Stimulated activated memory B cell treated with anti-CD40 and anti-IgM and Interleukin-4, amounts not matched to agents 10 μg/mL and 1 μg/mL and 100 μg/mL, for 72 hours (primary cell): ENCODE measurements around the gene CHTF18.
"Not testable (repeated sequence)": the region's sequence is repeated elsewhere in the genome, so short reads cannot be mapped to it uniquely, and the experiment has no call there.

Experiments used
- ATAC-seq: fragments of 150-1000 bp; cut with Tn5 transposase; 2 replicates; pipeline ENCODE4 v1.10.0; 2021
- H3K27ac Mint-ChIP-seq: one replicate; pipeline ENCODE4 v1.8.0; 2022; ENCODE audit warnings: mild to moderate bottlenecking, mixed read lengths
- H3K27me3 Mint-ChIP-seq: one replicate; pipeline ENCODE4 v1.8.0; 2022; ENCODE audit warnings: mixed read lengths
- H3K36me3 Mint-ChIP-seq: one replicate; pipeline ENCODE4 v1.8.0; 2022; ENCODE audit warnings: mixed read lengths
- H3K4me1 Mint-ChIP-seq: one replicate; pipeline ENCODE4 v1.8.0; 2022; ENCODE audit warnings: mixed read lengths
- H3K4me3 Mint-ChIP-seq: one replicate; pipeline ENCODE4 v1.8.0; 2022; ENCODE audit warnings: mild to moderate bottlenecking, moderate library complexity, mixed read lengths
- H3K9me3 Mint-ChIP-seq: one replicate; pipeline ENCODE4 v1.8.0; 2022; ENCODE audit warnings: mixed read lengths

CHTF18 gene

DNA sequence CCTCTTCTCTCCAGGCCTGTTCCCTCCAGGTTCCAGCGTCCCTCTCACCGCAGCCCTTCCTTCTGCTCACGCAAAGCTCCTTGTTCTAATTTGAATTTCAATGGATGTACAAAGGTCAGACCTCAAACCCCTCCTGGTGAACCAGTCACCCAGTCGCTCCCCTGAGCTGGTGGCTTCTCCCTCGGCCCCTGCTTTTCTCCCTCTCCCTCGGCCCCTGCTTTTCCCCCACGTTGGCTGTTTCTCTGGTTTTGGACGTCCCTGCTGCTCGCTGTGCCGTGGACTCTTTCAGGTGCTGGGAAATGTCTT, 36.5 kb upstream of the CHTF18 start:
- H3K27ac Mint-ChIP-seq, result no peak overlapping the region
- no peak overlapping the region for H3K4me3 Mint-ChIP-seq
- H3K4me1 Mint-ChIP-seq, result peaks cover 5% of the 10 kb centered on the region
- H3K9me3 Mint-ChIP-seq, result no peaks in the 10 kb centered on the region
- H3K27me3 Mint-ChIP-seq, result no peaks in the 10 kb centered on the region
- no peak for ATAC-seq
- no peaks in the 10 kb centered on the region for H3K36me3 Mint-ChIP-seq

DNA sequence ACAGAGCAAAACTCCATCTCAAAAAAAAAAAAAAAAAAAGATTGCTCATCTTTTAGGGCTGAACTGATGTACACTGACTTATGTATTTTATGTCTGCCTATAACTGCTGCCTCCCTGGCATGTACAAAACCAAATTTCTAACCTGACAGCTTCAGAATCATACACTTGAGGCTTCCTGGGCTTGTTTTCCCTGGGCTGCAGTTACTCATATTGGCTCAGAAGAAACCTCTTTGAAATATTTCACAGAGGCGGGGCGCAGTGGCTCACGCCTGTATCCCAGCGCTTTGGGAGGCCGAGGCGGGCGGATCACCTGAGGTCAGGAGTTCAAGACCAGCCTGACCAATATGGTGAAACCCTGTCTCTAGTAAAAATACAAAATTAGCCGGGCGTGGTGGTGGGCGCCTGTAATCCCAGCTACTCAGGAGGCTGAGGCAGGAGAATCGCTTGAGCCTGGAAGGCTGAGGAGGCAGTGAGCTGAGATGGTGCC, 34.3 kb upstream of the CHTF18 start:
- H3K9me3 Mint-ChIP-seq, ATAC-seq, H3K4me3 Mint-ChIP-seq, H3K4me1 Mint-ChIP-seq, H3K27ac Mint-ChIP-seq, H3K36me3 Mint-ChIP-seq: not testable (repeated sequence)
- peaks cover 11% of the 10 kb centered on the region for H3K27me3 Mint-ChIP-seq

DNA sequence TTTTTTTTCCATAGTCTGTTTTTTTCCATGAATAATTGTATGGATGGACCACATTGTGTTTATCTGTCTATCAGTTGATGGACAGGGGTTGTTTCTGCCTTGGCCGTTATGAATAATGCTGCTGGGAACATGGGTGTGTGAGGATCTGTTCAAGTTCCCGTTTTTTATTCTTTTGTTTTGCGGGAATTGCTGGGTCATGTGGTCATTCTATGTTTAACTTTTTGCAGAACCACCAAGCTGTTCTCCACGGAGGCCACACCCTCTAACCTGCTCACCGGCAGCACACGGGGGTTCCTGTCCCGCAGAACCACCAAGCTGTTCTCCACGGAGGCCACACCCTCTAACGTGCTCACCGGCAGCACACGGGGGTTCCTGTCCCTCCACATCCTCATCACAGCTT, 33.8 kb upstream of the CHTF18 start:
- Mint-ChIP-seq H3K4me3 (no peak overlapping the region), H3K4me1 (peaks cover 5% of the 10 kb centered on the region), H3K27me3 (peaks cover 11% of the 10 kb centered on the region), H3K9me3 (peaks cover 2% of the 10 kb centered on the region), H3K36me3 (no peaks in the 10 kb centered on the region), H3K27ac (no peak overlapping the region)
- ATAC-seq, result no peak

DNA sequence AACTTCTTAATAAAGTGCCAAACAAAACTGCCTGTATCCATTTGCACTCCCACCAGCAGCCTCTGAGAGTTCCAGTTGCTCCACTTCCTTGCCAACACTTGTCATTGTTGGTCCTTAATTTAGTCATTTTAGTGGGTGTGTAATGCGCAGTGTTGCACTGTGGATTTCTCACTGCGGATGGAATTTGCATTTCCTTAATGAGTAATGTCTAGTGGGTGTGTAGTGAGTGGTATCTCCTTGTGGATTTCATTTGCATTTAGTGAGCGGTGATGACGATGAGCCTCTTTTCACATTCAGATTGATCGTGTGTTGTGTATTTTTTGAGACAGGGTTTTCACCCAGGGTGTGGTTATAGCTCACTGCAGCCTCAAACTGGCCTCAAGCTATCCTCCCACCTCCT, 32.0 kb upstream of the CHTF18 start:
- no peak for ATAC-seq
- Mint-ChIP-seq H3K27me3 (peaks cover 20% of the 10 kb centered on the region), H3K9me3 (peaks cover 2% of the 10 kb centered on the region), H3K4me3 (no peak overlapping the region), H3K4me1 (peaks cover 5% of the 10 kb centered on the region), H3K36me3 (no peaks in the 10 kb centered on the region), H3K27ac (no peak overlapping the region)

DNA sequence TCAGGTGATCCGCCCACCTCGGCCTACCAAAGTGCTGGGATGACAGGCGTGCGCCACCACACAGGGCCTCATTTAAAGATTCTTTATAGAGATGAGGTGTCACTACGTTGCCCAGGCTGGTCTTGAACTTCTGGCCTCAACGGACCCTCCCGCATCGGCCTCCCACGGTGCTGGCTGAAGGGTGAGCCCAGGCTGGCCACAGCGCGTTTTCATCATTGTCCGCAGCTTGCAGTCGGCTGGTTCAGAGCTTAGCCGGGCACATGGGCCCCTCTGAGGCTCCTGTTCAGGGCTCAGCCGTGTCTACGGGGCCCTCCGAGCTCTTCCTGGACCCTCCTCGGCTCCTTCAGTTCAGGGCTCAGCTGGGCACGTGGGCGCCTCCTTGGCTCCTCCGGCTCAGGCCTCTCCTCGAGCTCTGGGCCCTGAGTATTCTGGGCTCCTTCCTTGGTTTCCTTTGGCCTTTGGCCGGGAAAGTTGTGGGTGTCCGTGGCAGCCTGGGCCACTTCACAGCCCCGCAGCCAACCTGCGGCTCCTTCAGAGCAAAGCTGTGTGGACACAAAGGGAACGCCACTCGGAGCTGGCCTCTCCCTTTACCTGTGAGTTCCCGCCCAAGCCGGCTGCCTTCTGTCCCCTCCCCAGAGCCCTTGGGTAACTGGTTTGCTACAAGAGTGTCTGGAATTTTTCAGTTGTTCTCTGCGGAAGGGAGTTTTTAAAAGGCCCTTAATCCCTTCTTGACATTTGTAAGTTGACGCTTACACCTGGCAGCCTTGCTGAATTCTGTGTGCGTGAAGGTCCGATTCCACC, 29.1 kb upstream of the CHTF18 start:
- Mint-ChIP-seq H3K4me3 (no peak overlapping the region), H3K36me3 (no peaks in the 10 kb centered on the region), H3K27me3 (peaks cover 49% of the 10 kb centered on the region), H3K9me3 (peaks cover 2% of the 10 kb centered on the region), H3K4me1 (peaks cover 5% of the 10 kb centered on the region), H3K27ac (no peak overlapping the region)
- no peak for ATAC-seq

DNA sequence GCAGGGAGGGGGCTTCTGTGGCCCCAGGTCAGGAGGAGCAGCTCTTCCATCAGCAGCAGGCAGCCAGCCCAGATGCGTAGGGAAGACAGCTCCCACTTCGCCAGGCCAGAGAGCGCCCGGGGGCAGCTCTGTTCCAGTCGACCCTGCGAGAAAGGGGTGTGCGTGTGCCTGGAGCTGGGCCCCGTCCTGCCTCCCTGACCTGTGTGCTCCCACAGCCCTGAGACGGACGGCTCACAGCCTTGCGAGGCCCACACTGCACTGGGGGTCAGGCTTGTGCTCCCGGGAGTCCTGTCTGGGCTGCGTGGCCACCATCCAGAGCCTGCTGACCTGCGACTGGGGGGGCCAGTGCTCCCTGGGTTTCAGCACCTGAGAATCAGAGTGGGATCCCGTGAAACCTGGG, 28.4 kb upstream of the CHTF18 start:
- Mint-ChIP-seq H3K36me3 (no peaks in the 10 kb centered on the region), H3K4me1 (no peaks in the 10 kb centered on the region), H3K27ac (no peak overlapping the region), H3K27me3 (peaks cover 49% of the 10 kb centered on the region), H3K4me3 (no peak overlapping the region), H3K9me3 (peaks cover 2% of the 10 kb centered on the region)
- no peak for ATAC-seq

DNA sequence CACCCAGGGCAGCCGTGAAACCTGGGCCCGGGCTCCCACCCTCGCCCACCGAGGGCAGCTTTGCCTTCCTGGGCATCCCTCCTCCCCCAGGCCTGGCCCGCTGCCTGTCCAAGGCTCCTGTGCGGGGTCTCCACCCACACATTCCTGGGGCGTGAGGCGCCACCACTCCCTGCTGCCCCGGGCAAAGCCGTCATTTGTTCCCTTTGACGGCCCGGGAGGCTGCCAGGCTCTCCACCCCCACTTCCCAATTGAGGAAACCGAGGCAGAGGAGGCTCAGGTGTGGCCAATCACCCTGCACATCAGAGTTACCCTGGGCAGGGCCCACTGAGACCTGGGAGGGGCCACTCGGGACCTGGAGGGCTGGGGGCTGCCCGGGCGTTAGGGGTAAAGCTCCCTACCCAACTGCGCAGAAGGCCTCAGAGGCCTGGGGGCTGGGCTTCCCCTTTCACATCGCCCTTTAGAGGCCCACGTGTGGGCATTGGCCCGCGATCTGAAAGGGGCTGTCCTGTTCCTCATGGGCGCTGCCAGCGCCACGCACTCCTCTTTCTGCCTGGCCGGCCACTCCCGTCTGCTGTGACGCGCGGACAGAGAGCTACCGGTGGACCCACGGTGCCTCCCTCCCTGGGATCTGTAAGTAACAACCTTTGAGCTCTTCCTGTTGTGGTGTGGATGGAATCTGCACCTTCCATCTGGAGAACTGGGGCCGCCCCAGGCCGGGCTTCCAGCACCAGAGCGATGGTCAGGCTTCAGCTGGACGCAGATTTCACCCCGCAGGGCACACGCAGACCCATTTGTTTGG, 27.7 kb upstream of the CHTF18 start, which contains the start of gene MSLN:
Gene MSLN, plus strand, starts transcription at position 190 of the 799 bp plus-strand sequence. CDS start 1,947 bp downstream, outside the sequence.
- H3K27me3 Mint-ChIP-seq, result peaks cover 49% of the 10 kb centered on the region
- peaks cover 2% of the 10 kb centered on the region for H3K9me3 Mint-ChIP-seq
- H3K36me3 Mint-ChIP-seq, result no peaks in the 10 kb centered on the region
- ATAC-seq, result no peak
- H3K4me3 Mint-ChIP-seq, result no peak within 1 kb of the TSS
- no peaks in the 10 kb centered on the region for H3K4me1 Mint-ChIP-seq
- H3K27ac Mint-ChIP-seq, result no peak within 1 kb of the TSS

DNA sequence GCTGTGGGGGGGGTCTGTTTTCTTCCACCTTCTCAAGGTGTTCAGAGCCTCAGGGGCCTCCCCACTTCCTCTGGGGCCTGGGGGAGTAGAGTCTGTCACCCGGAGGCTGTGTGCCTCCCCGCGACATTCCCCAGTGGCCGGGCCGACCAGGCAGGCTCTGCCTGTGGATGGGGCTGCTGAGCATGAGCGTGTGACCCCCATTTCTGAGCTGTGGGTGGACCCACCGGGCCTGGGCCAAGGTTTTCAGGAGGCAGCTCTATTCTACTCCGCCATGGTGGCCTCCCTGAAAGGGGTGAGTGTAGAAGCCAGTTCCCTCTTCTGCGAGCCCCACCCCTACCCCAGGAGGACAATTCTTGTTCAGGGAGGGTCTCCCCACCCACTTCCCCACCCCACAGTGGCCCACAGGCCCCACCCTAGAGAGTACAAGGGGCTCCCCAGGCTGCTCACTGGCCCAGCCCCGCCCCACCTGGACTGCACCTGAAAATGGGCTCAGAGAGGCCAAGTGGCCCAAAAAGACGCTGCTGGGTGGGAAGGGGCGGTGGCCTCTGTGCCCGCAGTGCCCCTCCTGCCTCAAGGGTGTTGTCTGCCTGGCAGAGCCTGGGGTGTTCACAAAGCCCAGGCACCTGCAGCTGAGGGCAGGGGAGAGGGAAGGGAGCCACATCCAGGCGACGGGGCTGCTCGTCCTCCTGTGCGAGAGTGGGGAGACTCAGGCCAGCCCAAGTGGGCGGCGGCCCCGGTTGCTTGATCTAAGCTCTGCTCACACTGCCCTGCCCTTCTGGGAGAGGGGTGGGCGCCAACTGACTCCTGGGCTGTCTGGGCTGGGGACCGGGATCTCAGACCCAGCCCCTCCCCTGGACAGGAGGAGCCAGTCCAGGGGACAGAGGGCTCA, 26.6 kb upstream of the CHTF18 start:
- no peak for ATAC-seq
- Mint-ChIP-seq H3K27ac (no peak overlapping the region), H3K4me3 (no peak overlapping the region), H3K27me3 (peaks cover 60% of the 10 kb centered on the region), H3K4me1 (no peaks in the 10 kb centered on the region), H3K9me3 (peaks cover 2% of the 10 kb centered on the region), H3K36me3 (no peaks in the 10 kb centered on the region)

DNA sequence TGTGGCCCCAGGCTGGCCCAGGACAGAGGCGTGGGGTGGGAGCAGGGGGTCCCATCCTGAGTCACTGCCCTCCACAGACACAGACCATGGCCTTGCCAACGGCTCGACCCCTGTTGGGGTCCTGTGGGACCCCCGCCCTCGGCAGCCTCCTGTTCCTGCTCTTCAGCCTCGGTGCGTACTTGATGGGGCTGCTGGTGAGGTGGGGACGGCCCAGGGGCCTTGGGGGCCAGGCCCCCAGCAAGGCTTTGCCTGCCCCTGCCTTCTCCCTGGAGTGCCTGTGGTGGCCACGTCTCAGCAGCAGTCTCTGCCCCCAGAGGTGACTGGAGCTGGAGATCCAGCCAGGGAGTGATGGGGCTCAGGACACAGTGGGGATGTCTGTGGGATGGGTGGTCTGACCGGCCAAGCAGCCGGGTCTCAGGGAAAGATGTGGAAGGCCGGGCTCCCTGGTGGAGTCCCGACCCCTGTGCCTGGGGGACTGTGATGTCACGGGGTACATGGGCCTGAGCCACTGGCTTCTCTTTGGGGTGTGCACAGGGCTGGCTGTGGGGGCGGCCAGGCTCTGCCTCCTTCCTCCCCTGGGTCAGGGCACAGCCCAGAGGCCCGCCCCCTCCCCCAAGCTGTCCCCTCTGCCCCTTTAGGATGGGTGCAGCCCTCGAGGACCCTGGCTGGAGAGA, 25.7 kb upstream of the CHTF18 start:
- no peak for ATAC-seq
- Mint-ChIP-seq H3K36me3 (no peaks in the 10 kb centered on the region), H3K27ac (no peak overlapping the region), H3K9me3 (no peaks in the 10 kb centered on the region), H3K27me3 (peaks cover 58% of the 10 kb centered on the region), H3K4me3 (no peak overlapping the region), H3K4me1 (no peaks in the 10 kb centered on the region)

DNA sequence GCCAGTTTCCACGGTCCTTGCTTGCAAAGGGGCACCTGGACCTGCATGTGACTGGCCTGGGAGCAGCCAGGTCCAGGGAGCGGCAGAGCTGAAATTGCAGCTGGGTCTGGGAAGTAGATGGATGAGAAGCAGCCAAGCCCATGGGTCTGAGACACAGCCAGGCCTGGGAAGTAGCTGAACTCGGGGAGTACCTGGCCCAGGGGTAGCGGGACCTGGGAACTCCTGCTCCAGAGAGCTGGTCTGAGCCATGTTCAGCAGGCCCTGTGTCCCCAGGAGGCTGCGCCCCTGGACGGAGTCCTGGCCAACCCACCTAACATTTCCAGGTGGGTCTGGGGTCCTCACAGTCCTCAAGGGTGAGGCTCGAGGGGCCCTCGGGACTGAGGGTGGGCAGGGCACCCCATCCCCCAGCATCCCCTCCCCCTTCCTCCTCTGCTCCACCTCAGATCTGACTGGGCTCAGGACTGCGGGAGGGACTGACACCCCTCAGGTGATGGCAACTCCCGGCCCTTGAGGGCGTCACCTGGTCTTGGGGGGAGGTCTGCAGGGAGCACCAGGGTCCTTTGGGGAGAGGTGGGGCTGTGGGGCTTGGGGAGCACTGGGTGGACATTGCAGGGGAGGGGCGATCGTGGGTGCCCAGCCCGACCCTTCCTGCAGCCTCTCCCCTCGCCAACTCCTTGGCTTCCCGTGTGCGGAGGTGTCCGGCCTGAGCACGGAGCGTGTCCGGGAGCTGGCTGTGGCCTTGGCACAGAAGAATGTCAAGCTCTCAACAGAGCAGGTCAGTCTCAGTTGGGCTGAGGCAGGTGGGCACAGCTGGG, 24.8 kb upstream of the CHTF18 start:
- Mint-ChIP-seq H3K27ac (no peak overlapping the region), H3K27me3 (peaks cover 53% of the 10 kb centered on the region), H3K4me1 (no peaks in the 10 kb centered on the region), H3K9me3 (no peaks in the 10 kb centered on the region), H3K4me3 (no peak overlapping the region), H3K36me3 (no peaks in the 10 kb centered on the region)
- no peak for ATAC-seq

DNA sequence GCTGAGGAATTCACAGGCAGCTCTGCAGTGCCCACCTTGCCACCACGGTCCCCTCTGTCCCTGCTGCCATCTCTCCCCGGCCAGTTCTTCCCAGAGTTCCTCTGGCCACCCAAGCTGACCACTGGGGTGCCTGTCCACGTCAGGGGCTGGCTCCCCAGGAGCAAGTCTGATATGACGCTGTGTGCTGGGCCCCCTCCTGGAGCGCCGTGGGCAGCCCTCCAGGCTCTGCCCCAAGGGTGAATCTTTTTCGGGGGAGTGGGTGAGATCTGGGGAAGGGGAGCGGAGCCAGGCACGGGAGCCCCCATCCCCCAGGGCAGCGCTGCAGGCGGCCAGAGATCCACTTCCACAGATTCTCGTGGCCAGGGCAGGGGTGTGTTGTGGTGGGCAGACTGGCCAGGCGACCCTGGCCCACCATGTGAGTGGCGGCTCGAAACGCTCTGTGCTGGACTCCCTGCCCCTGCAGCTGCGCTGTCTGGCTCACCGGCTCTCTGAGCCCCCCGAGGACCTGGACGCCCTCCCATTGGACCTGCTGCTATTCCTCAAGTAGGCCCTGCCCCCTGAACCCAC, 24.2 kb upstream of the CHTF18 start:
- H3K36me3 Mint-ChIP-seq, result no peaks in the 10 kb centered on the region
- H3K4me1 Mint-ChIP-seq, result no peaks in the 10 kb centered on the region
- H3K27me3 Mint-ChIP-seq, result peaks cover 53% of the 10 kb centered on the region
- ATAC-seq, result no peak
- no peak overlapping the region for H3K4me3 Mint-ChIP-seq
- H3K9me3 Mint-ChIP-seq, result no peaks in the 10 kb centered on the region
- no peak overlapping the region for H3K27ac Mint-ChIP-seq

DNA sequence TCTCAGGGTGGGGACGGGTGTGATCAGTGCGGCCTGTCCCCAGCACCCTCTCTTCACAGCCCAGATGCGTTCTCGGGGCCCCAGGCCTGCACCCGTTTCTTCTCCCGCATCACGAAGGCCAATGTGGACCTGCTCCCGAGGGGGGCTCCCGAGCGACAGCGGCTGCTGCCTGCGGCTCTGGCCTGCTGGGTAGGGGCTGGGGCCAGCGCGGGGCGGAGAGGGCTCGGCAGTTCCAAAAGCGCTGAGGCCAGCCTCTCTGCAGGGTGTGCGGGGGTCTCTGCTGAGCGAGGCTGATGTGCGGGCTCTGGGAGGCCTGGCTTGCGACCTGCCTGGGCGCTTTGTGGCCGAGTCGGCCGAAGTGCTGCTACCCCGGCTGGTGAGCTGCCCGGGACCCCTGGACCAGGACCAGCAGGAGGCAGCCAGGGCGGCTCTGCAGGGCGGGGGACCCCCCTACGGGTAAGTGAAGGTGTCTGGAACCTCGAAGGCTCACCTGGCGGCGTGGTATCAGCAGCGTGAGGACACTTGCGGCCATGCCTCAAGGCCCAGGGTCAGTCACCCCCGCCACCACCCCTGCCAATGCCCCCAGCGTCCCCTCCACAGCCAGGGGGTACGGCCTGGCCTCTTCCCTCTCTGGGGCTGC, 23.5 kb upstream of the CHTF18 start:
- H3K4me1 Mint-ChIP-seq, result no peaks in the 10 kb centered on the region
- no peak overlapping the region for H3K4me3 Mint-ChIP-seq
- H3K36me3 Mint-ChIP-seq, result no peaks in the 10 kb centered on the region
- H3K27ac Mint-ChIP-seq, result no peak overlapping the region
- no peaks in the 10 kb centered on the region for H3K9me3 Mint-ChIP-seq
- ATAC-seq, result no peak
- H3K27me3 Mint-ChIP-seq, result peaks cover 53% of the 10 kb centered on the region

DNA sequence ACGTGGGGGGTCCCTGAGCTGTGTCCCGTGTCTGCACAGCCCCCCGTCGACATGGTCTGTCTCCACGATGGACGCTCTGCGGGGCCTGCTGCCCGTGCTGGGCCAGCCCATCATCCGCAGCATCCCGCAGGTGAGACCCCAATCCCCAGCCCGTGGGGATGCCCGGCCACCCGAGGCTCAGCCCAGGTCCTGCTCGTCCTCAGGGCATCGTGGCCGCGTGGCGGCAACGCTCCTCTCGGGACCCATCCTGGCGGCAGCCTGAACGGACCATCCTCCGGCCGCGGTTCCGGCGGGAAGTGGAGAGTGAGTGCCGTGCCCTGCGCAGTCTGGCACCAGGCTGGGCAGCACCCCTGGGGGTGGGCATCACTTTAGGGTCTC, 22.9 kb upstream of the CHTF18 start:
- no peaks in the 10 kb centered on the region for H3K9me3 Mint-ChIP-seq
- H3K36me3 Mint-ChIP-seq, result no peaks in the 10 kb centered on the region
- peaks cover 53% of the 10 kb centered on the region for H3K27me3 Mint-ChIP-seq
- H3K4me1 Mint-ChIP-seq, result no peaks in the 10 kb centered on the region
- no peak overlapping the region for H3K27ac Mint-ChIP-seq
- no peak for ATAC-seq
- H3K4me3 Mint-ChIP-seq, result no peak overlapping the region
